Esophagus (tissue), 2 donors: Measurements from ENCODE around the gene ZNF200. TPM values are rescaled to one million over a fixed set of nuclear protein-coding genes. Genes with fewer than 3 reads are reported as not detected.

Experiments used
- polyA plus RNA-seq, 2 donors: library from polyadenylated mRNA; stranded (reverse); fragments of 200-250 nt; gene quantifications; one replicate each; pipeline ENCODE4 v1.2.3, GENCODE V29; 2013
- donor health status: healthy with polysubstance abuse.
- donor health status: Bipolar disorder and iron deficiency.

ZNF200 gene
- polyA plus RNA-seq, 2 donors, result 2.6 to 2.8 TPM

Other genes with a start within 250 kb of the ZNF200 start
- gene CLDN9, start 222.2 kb downstream of the ZNF200 start, polyA plus RNA-seq, result under 1 TPM in 1 of 2 donors, not detected in 1; 0.02 TPM
- gene CLDN6, start 217.0 kb downstream of the ZNF200 start, polyA plus RNA-seq, result under 1 TPM in 1 of 2 donors, not detected in 1; 0.06 TPM
- 10 to 100 TPM; 16.6 to 21.1 TPM for gene TNFRSF12A, start 214.8 kb downstream of the ZNF200 start, polyA plus RNA-seq
- gene HCFC1R1, start 211.2 kb downstream of the ZNF200 start, polyA plus RNA-seq, result 10 to 100 TPM; 58.8 to 73.6 TPM
- gene THOC6, start 211.1 kb downstream of the ZNF200 start, polyA plus RNA-seq, result 10 to 100 TPM; 24.3 to 37.2 TPM
- 100 to 1,000 TPM; 144 to 149 TPM for gene BICDL2, start 198.2 kb downstream of the ZNF200 start, polyA plus RNA-seq
- 1 to 10 TPM in 1 of 2 donors, under 1 TPM in 1; 0.51 to 2.6 TPM for gene MMP25, start 188.6 kb downstream of the ZNF200 start, polyA plus RNA-seq
- gene IL32, start 169.5 kb downstream of the ZNF200 start, polyA plus RNA-seq, result 10 to 100 TPM; 16.5 to 19.0 TPM
- not detected for gene ZSCAN10, start 135.9 kb downstream of the ZNF200 start, polyA plus RNA-seq
- gene ZNF205, start 122.6 kb downstream of the ZNF200 start, polyA plus RNA-seq, result 10 to 100 TPM in 1 of 2 donors, 1 to 10 TPM in 1; 8.4 to 18.0 TPM
- gene ZNF213, start 100.1 kb downstream of the ZNF200 start, polyA plus RNA-seq, result 1 to 10 TPM; 6.5 to 9.4 TPM
- not detected for gene OR1F1, start 47.0 kb downstream of the ZNF200 start, polyA plus RNA-seq
- gene MEFV, start 21.5 kb upstream of the ZNF200 start, polyA plus RNA-seq, result under 1 TPM; 0.07 to 0.14 TPM
- gene ZNF263, start 48.3 kb upstream of the ZNF200 start, polyA plus RNA-seq, result 10 to 100 TPM in 1 of 2 donors, 1 to 10 TPM in 1; 7.9 to 12.7 TPM
- gene TIGD7, start 70.3 kb upstream of the ZNF200 start, polyA plus RNA-seq, result 1 to 10 TPM in 1 of 2 donors, under 1 TPM in 1; 0.99 to 1.5 TPM
- 10 to 100 TPM in 1 of 2 donors, 1 to 10 TPM in 1; 9.1 to 16.9 TPM for gene ZNF75A, start 70.3 kb upstream of the ZNF200 start, polyA plus RNA-seq
- gene OR2C1, start 120.7 kb upstream of the ZNF200 start, polyA plus RNA-seq, result under 1 TPM in 1 of 2 donors, not detected in 1; 0.04 TPM
- 1 to 10 TPM; 5.5 to 7.0 TPM for gene ZSCAN32, start 165.8 kb upstream of the ZNF200 start, polyA plus RNA-seq
- gene ZNF174, start 166.1 kb upstream of the ZNF200 start, polyA plus RNA-seq, result 1 to 10 TPM; 2.9 to 4.7 TPM
- under 1 TPM; 0.49 to 0.53 TPM for gene ZNF597, start 208.3 kb upstream of the ZNF200 start, polyA plus RNA-seq
- 10 to 100 TPM; 23.3 to 28.7 TPM for gene NAA60, start 208.5 kb upstream of the ZNF200 start, polyA plus RNA-seq